ENCODE results near the gene HERC2.
"Not testable (repeated sequence)": the region's sequence is repeated elsewhere in the genome, so short reads cannot be mapped to it uniquely, and the experiment has no call there.

DNA sequence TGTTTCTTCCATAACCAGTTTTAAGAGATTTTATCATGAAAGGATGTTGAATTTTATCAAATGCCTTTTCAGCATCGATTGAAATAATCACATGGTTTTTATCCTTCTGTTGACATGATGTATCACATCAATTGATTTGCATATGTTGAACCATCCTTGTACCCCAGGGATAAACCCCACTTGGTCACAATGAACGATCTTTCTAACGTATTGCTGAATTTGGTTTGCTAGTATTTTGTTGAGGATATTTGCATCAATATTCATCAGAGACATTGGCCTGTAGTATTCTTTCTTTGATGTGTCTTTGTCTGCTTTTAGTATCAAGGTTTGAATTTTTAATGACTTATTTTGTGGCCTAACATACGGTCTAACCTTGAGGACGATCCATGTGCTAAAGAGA, 13.3 kb downstream of the HERC2 start:
- TF ChIP-seq, protein P1, sequence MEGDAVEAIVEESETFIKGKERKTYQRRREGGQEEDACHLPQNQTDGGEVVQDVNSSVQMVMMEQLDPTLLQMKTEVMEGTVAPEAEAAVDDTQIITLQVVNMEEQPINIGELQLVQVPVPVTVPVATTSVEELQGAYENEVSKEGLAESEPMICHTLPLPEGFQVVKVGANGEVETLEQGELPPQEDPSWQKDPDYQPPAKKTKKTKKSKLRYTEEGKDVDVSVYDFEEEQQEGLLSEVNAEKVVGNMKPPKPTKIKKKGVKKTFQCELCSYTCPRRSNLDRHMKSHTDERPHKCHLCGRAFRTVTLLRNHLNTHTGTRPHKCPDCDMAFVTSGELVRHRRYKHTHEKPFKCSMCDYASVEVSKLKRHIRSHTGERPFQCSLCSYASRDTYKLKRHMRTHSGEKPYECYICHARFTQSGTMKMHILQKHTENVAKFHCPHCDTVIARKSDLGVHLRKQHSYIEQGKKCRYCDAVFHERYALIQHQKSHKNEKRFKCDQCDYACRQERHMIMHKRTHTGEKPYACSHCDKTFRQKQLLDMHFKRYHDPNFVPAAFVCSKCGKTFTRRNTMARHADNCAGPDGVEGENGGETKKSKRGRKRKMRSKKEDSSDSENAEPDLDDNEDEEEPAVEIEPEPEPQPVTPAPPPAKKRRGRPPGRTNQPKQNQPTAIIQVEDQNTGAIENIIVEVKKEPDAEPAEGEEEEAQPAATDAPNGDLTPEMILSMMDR (IDR thresholded peaks at IDR 0.05; ENCODE audit: extremely low read depth in 1 of 2, insufficient read depth in 1 of 2, low read depth in 1 of 2, low read length in 2 of 2) = not testable (repeated sequence)
- TF ChIP-seq POLR2A (IDR thresholded peaks at IDR 0.05; ENCODE audit: low read depth, low read length); MAX (IDR thresholded peaks at IDR 0.05; ENCODE audit: insufficient read depth, insufficient read length); POLR2AphosphoS5 (IDR thresholded peaks at IDR 0.05; ENCODE audit: insufficient read depth, low read depth, low read length); FOS (IDR thresholded peaks at IDR 0.05; ENCODE audit: borderline replicate concordance, insufficient read depth, low read length); GATA2 (IDR thresholded peaks at IDR 0.05; ENCODE audit: insufficient read depth, insufficient read length, low read depth, low read length): not testable (repeated sequence)
